Umbilical cord (tissue), 2 donors: ENCODE results near the gene KLRC1. TPM values are rescaled to one million over a fixed set of nuclear protein-coding genes. Genes with fewer than 3 reads are reported as not detected.
"Not testable (repeated sequence)": the region's sequence is repeated elsewhere in the genome, so short reads cannot be mapped to it uniquely, and the experiment has no call there.

Experiments used
- DNase-seq: peaks from one replicate; pipeline ENCODE4 v3.0.0-alpha.2; 2015; ENCODE audit warnings: low spot score
- total RNA-seq: library from RNA; depleted of rRNA; stranded (reverse); fragments of >200 nt; gene quantifications from one replicate; pipeline ENCODE4 v1.2.3, GENCODE V29; 2014; ENCODE audit warnings: low replicate concordance; ENCODE audit not compliant: insufficient read depth

The KLRC1 gene
- total RNA-seq, 1 donor from 2014 or later, result 3.9 TPM

GRCh38 chr12:10422159-10422558 is 31.0 kb downstream of the KLRC1 start:
- not testable (repeated sequence) for DNase-seq

DNA sequence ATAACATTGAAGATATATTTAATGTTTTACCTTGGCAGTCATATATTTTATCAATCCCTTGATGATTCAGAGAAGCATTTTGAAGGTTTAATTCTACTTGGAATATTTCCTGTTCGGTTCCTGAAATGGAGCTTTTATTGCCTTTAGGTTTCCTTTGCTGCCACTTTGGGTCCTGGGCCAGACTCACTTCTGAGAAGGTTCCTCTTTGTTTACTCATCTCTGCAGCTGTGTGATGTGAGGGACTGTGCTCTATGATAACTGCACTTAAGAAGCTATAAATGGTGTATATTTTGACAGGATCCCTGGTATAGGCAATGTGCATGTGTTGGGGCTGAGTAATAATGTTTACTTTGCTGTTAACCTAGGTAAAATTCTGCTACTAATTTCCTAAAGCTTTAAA is 32.8 kb downstream of the KLRC1 start, which contains the start of gene KLRC3:
KLRC3 (minus strand) TSS at position 262 of the 400 bp plus-strand sequence; CDS start at position 217, 45 bp downstream.
- not testable (repeated sequence) for DNase-seq

GRCh38 chr12:10409392-10409791 is 43.8 kb downstream of the KLRC1 start, which contains the start of gene KLRC4:
Gene KLRC4, minus strand, starts transcription at chr12:10409757. Its CDS starts 182 bp downstream, at chr12:10409575.
- DNase-seq, result no peak

DNA sequence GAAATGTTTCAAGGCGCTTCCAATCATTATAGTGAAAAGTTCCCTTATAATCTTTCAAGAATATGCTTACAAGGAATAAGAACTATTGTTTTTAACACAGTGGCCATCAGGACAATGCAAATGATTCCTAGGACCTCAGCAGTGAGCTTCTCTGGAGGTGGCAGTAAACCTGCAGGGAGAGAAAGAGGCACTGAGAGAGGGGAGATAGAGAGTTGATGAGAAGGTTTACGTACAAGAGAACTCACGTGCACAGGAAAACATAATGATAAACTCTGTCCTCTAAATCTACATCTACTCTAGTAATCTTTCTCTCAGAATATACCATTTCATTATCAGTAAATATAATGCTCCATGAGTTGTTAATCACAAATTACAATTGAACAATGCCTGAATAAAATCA is 44.3 kb downstream of the KLRC1 start:
- DNase-seq, result no peak

- DNase-seq, result no peak
These were observed 46.5 kb downstream of the KLRC1 start for GRCh38 chr12:10406725-10407124.

DNA sequence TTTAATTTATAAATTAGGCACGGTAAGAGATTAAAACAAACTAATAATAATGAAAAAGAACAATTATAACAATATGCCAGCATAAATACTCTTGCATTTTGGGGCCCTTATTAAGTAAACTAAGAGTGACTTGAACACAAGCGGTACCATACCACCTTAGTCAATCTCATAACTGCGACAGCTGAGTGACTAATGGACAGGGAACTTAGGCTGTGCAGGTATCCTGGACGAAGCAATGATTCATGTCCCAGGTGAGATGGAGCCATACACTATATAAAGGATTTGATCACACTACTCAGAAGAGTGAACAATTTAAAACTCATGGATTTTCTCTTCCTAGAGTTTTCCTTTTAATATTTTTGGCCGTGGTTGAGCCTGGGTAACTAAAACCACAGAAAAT is 47.9 kb downstream of the KLRC1 start:
- DNase-seq, result no peak

DNA sequence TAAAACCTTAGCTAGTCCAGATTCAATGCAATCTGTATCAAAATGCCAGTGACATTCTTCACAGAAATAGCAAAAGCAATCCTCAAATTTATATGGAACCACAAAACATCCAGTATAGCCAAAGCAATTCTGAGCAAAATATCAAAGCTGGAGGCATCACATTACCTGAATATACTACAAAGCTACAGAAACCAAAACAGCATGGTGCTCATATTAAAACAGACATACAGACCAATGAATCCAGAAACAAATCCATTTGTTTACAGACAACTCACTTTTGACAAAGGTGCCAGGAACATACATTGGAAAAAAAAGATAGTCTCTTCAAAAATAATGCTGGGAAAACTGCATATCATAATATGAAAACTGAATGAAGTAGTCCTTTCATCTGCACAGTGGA is 48.4 kb downstream of the KLRC1 start:
- no peak for DNase-seq

DNA sequence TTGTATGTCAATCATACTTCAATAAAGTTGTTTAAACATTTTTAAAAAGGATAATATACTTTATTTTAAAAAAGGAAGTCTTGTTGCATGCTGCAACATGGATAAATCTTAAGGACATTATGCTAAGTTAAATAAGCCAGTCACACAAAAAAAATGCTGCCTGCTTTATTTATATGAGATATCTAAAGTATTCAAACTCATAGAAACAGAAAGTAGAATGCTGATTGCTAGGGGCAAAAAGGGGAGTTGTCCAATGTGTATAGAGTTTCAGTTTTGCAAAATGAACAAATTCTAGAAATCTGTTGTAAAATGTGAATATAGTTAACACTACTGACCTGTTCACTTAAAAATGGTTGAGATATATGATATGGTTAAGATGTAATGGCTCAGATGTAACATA is 52.3 kb downstream of the KLRC1 start:
- DNase-seq, result no peak

- DNase-seq, result no peak
These were observed 55.0 kb downstream of the KLRC1 start for GRCh38 chr12:10398168-10398567.

GRCh38 chr12:10397296-10397695 is 55.9 kb downstream of the KLRC1 start:
- no peak for DNase-seq

DNA sequence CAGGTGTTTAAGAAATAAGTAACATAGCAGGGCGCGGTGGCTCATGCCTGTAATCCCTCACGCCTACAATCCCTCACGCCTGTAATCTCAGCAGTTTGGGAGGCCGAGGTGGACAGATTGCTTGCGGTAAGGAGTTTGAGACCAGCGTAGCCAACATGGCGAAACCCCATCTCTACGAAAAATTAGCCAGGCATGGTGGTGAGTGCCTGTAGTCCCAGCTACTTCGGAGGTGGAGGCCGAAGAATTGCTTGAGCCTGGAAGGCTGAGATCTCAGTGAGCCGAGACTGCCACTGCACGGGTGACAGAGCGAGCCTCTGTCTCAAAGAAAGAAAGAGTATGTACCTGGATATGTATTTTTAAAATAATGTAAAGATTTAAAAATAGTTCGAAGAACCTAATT is 57.0 kb downstream of the KLRC1 start:
- not testable (repeated sequence) for DNase-seq

Other genes with a start within 250 kb of the KLRC1 start
- 69.1 TPM for gene GABARAPL1, start 240.5 kb downstream of the KLRC1 start, total RNA-seq
- gene KLRD1, start 145.5 kb downstream of the KLRC1 start, total RNA-seq, result 5.1 TPM
- 1.2 TPM for gene KLRK1, start 63.3 kb downstream of the KLRC1 start, total RNA-seq
- 12.8 TPM for gene KLRC4, start 43.6 kb downstream of the KLRC1 start, total RNA-seq
- not detected for gene KLRC3, start 32.8 kb downstream of the KLRC1 start, total RNA-seq
- gene KLRC2, start 17.4 kb downstream of the KLRC1 start, total RNA-seq, result not detected
- 3.9 TPM for gene EIF2S3B, start 52.5 kb upstream of the KLRC1 start, total RNA-seq
- gene MAGOHB, start 160.2 kb upstream of the KLRC1 start, total RNA-seq, result 29.1 TPM
- gene STYK1, start 220.7 kb upstream of the KLRC1 start, total RNA-seq, result 2.4 TPM